Stimulated activated CD4-positive, alpha-beta T cell treated with anti-CD3 and anti-CD28 coated beads, Interleukin-15, amount 100 ng/mL, for 1 hour (primary cell): ENCODE measurements around the gene TEDC1.
"Not testable (repeated sequence)": the region's sequence is repeated elsewhere in the genome, so short reads cannot be mapped to it uniquely, and the experiment has no call there.

Experiments
- DNase-seq, 2 donors: peaks; one replicate each; pipeline ENCODE4 v3.0.0-alpha.2; 2020; ENCODE audit warnings: low read depth in 1 of 2, low spot score in 1 of 2

Gene TEDC1

DNA sequence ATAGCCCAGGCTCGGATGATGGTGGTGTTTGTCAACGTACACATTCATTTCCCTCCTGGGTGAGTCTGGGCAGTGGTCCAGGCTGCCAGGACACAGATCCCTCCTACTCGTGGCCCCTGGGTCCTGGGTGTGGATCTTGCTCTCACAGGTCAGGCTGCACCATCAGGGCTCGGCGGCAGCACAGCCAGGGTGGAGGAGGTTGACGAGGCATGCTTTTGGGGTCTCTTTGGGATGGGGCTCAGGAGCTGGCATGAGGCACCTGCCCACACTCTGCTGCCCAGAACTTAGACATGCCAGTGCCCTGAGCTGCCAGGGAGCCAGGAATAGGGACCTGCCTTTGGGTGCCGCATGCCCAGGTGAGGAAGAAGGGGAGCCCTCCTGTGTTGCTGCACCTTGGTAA lies 45.0 kb downstream of the TEDC1 start:
- no peak for DNase-seq

DNA sequence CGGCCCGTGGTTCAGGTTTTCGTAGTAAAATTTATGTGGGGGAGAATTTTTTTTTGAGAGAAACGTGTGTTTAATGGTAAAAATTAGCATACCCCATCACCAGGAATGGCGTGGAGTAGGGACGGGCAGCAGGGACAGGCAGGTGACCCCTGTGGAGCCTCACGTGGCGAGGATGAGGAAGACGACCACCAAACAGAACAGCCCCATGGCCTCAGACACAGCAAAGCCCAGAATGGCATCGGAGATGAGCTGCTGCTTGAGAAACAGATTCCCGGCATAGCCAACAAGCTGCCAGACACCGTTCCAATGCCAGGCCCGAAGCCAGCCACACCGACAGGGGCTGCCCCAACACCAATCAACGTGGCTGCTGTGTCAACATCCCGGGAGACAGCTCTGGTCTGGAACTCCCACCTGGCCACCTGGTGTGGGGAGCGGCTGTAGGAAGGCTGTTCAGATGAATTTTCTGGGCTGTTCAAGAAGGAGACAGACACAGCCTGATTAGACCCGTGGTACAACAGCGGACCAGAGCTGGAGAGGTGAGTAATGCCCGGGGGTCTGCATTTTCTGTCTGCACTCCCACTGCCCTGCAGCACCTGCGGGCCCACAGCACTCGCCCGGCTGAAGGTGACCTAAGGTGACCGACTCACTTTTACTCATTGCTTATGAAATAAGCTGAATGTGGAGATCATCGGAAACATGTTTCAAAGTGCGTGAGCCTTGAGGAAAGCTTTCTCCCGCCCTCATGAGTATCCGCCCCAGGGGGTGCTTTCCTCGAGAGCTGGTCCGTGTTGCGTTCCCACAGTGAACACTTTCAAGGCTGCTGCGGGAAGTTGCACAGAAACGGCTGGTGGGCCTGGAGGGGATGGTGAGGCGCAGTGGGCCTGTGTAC lies 45.9 kb downstream of the TEDC1 start:
- no peak for DNase-seq

- peak; percentile 58 to 64 for DNase-seq
Measured at GRCh38 chr14:105537580-105538474, 46.8 kb downstream of the TEDC1 start.

DNA sequence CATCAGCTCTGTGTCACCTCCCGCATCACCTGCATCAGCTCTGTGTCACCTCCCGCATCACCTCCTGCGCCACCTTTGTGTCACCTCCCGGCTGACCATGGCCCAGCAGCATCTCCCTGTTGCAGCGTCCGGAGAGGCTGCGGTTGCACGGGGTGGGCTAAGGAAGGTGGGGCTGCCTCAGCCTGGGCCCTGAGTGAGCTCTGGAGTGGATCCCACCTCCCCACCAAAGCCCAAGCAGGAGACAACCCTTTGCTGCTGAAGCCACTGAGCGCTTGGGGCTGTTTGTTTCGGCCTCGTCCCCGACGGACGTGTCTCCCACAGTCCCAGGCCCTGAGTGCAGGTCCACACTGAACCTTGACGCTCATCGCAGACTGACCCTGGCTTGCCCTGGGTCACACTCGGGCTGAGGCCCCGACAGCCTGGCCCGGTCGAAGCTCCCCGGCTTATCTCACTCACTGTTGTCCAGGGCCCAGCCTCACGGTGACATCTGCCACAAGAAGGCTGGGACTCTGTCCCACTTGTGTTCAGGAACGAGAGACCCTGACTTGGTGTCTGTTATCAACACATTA lies 47.5 kb downstream of the TEDC1 start:
- DNase-seq = no peak

DNA sequence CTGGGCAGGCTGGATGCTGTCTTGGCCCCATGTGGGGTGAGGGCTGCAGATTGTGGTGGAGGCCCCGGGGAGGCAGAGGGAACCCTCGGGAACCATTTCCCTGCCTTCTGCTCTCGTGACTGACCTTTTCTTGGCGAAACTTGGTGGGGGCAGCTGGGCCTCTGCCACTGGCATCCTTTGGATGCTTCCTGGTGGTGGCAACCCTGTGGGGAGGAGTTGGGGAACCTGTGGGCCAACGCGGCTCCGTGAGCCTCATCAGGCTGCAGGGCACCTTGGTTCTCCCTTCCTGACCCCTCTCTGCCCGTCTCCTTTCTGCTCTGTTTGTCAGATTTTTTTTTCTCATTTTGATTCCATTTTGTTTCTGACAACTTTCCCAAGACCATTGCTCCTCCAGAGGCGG lies 49.8 kb downstream of the TEDC1 start:
- no peak for DNase-seq

GRCh38 chr14:105541218-105541875 lies 50.3 kb downstream of the TEDC1 start:
- no peak for DNase-seq

DNA sequence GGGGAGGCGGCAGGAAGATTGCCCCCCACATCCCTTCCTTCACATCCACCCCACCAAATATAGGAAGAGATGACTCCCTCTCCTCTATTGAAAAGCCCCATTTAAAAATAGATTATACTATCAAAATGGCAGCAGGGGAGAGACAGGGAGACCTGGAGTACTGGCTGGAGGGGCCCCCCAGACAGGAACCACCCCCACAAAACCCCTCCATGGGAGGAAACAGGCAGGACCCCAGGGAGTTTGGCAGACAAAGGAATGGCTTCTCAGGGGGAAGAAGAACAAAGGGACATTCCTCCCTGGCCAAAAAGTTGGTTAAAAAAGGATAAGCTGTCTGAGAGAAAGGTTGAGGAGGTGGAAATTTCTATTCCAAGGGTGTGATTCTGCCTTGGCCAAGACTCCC lies 54.6 kb downstream of the TEDC1 start:
- DNase-seq = not testable (repeated sequence)

DNA sequence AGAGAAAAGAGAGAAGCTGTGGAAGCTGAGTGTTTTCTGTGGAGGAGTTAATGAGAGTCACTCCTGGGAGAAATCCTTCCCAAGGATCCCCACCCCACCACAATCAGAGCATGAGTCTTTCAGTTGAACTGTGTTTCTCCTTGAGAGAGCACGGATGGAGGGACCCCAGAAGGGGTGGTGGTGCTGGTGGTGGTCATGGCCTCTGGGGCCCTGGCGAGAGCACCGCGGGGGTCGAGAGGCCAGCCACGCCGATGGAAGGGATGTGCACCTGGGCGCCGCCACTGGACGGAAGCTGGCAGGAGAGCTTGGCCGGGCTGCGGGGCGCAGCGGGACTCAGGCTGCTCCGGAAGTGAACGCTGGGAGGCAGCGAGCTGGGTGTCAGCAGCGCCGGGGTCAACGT lies 55.4 kb downstream of the TEDC1 start:
- not testable (repeated sequence) for DNase-seq

- DNase-seq = not testable (repeated sequence)
Measured at GRCh38 chr14:105547072-105547471, 56.0 kb downstream of the TEDC1 start.

GRCh38 chr14:105547741-105548169 lies 56.7 kb downstream of the TEDC1 start:
- no peak for DNase-seq
